PC-9 (cell line): ENCODE data around the gene TNFSF4.

ENCODE experiments used
- EZH2 ChIP-seq: fragments of 200-600 bp; sonication (generic); IDR thresholded peaks from 2 replicates; pipeline ENCODE4 v1.8.0; 2017; ENCODE audit warnings: antibody characterized with exemption, low read depth
- TF ChIP-seq, protein P1 (sequence below): fragments of 200-600 bp; sonication (generic); conservative IDR thresholded peaks from 2 replicates; pipeline ENCODE4 v1.6.1; 2017; ENCODE audit warnings: mixed run types, antibody characterized with exemption, mild to moderate bottlenecking, moderate library complexity

DNA sequence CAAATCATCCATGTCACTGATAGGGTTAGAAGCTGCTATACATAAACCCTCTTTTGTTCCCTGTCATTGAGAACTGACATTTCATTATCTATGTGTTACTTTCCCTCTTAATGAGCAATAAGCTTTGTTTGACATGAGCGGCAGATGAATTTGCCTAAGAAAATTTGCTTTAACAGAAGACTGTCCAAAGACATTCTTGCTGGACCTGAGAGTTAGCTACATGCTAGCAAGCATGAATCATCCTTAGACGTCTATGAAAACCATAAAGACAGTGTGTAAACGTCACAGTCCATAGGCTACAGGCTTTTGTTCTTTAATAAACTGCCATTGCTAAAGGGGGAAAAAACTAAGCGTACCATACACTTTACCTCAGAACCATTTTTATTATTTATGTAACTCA lies 73.1 kb downstream of the TNFSF4 start:
- TF ChIP-seq, protein P1, sequence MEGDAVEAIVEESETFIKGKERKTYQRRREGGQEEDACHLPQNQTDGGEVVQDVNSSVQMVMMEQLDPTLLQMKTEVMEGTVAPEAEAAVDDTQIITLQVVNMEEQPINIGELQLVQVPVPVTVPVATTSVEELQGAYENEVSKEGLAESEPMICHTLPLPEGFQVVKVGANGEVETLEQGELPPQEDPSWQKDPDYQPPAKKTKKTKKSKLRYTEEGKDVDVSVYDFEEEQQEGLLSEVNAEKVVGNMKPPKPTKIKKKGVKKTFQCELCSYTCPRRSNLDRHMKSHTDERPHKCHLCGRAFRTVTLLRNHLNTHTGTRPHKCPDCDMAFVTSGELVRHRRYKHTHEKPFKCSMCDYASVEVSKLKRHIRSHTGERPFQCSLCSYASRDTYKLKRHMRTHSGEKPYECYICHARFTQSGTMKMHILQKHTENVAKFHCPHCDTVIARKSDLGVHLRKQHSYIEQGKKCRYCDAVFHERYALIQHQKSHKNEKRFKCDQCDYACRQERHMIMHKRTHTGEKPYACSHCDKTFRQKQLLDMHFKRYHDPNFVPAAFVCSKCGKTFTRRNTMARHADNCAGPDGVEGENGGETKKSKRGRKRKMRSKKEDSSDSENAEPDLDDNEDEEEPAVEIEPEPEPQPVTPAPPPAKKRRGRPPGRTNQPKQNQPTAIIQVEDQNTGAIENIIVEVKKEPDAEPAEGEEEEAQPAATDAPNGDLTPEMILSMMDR: no peak
- TF ChIP-seq EZH2: no peak
